ENCODE measurements around the gene TMEM150C. TPM values are rescaled to one million over a fixed set of nuclear protein-coding genes. Genes with fewer than 3 reads are reported as not detected.

The TMEM150C gene
- polyA plus RNA-seq, 1 donor from 2014 or later, result 4.9 TPM

DNA sequence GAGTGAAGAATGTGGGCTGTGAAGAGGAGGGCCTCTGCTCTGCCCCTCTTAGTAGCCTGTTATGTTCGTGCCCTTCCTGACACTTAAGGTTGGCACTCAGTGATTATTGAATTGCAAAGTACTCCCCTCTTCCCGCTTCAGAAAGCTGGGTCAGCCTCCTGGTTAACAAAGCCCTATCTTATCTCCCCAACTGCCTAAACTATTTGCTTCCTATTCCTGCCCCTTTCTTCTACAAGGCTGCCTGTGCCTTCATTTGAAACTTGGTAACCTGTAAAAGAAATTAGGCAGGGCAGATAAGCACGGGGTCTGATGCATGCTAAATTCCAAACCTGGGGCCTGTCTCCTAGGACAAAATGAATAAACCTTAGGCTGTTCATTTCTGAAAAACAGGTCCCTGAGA, 23.1 kb upstream of the TMEM150C start:
- H4K20me1 ChIP-seq (ENCODE audit: insufficient read depth), result no peaks in the 10 kb centered on the region
- H3K9me2 ChIP-seq (ENCODE audit: insufficient read depth, low read length), result no peaks in the 10 kb centered on the region
- H3K4me2 ChIP-seq (ENCODE audit: low read length), result no peak overlapping the region
- H3K79me2 ChIP-seq (replicated peaks; ENCODE audit: insufficient read depth, low read length), result no peaks in the 10 kb centered on the region
- H2AFZ ChIP-seq (ENCODE audit: low read depth, low read length), result no peak overlapping the region
- H3K9ac ChIP-seq (ENCODE audit: low read length), result no peak overlapping the region
- no peaks in the 10 kb centered on the region for H3F3A ChIP-seq (ENCODE audit: insufficient read depth, low read length, poor library complexity, severe bottlenecking)
- H3K9me3 ChIP-seq (ENCODE audit: low read length), result no peaks in the 10 kb centered on the region
- H3K27me3 ChIP-seq (ENCODE audit: insufficient read depth, low read depth, low read length), result no peaks in the 10 kb centered on the region
- no peak overlapping the region for H3K27ac ChIP-seq (ENCODE audit: low read length)
- no peaks in the 10 kb centered on the region for H3K36me3 ChIP-seq (ENCODE audit: insufficient read depth, low read length)
- TF ChIP-seq TAF1 (IDR thresholded peaks at IDR 0.05; ENCODE audit: low read depth) (no peak), EZH2 (IDR thresholded peaks at IDR 0.05; ENCODE audit: borderline replicate concordance, insufficient read depth, low read length, poor library complexity, severe bottlenecking) (no peak), RAD21 (conservative IDR thresholded peaks at IDR 0.05) (no peak), POLR2AphosphoS5 (IDR thresholded peaks at IDR 0.05) (no peak), EP300 (conservative IDR thresholded peaks at IDR 0.05; ENCODE audit: poor library complexity, severe bottlenecking) (no peak), SMC3 (conservative IDR thresholded peaks at IDR 0.05; ENCODE audit: poor library complexity) (no peak), MXI1 (conservative IDR thresholded peaks at IDR 0.05; ENCODE audit: poor library complexity, severe bottlenecking) (no peak)
- TF ChIP-seq, protein P1, sequence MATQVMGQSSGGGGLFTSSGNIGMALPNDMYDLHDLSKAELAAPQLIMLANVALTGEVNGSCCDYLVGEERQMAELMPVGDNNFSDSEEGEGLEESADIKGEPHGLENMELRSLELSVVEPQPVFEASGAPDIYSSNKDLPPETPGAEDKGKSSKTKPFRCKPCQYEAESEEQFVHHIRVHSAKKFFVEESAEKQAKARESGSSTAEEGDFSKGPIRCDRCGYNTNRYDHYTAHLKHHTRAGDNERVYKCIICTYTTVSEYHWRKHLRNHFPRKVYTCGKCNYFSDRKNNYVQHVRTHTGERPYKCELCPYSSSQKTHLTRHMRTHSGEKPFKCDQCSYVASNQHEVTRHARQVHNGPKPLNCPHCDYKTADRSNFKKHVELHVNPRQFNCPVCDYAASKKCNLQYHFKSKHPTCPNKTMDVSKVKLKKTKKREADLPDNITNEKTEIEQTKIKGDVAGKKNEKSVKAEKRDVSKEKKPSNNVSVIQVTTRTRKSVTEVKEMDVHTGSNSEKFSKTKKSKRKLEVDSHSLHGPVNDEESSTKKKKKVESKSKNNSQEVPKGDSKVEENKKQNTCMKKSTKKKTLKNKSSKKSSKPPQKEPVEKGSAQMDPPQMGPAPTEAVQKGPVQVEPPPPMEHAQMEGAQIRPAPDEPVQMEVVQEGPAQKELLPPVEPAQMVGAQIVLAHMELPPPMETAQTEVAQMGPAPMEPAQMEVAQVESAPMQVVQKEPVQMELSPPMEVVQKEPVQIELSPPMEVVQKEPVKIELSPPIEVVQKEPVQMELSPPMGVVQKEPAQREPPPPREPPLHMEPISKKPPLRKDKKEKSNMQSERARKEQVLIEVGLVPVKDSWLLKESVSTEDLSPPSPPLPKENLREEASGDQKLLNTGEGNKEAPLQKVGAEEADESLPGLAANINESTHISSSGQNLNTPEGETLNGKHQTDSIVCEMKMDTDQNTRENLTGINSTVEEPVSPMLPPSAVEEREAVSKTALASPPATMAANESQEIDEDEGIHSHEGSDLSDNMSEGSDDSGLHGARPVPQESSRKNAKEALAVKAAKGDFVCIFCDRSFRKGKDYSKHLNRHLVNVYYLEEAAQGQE (IDR thresholded peaks at IDR 0.05; ENCODE audit: borderline replicate concordance), result no peak
- TF ChIP-seq, protein P2, sequence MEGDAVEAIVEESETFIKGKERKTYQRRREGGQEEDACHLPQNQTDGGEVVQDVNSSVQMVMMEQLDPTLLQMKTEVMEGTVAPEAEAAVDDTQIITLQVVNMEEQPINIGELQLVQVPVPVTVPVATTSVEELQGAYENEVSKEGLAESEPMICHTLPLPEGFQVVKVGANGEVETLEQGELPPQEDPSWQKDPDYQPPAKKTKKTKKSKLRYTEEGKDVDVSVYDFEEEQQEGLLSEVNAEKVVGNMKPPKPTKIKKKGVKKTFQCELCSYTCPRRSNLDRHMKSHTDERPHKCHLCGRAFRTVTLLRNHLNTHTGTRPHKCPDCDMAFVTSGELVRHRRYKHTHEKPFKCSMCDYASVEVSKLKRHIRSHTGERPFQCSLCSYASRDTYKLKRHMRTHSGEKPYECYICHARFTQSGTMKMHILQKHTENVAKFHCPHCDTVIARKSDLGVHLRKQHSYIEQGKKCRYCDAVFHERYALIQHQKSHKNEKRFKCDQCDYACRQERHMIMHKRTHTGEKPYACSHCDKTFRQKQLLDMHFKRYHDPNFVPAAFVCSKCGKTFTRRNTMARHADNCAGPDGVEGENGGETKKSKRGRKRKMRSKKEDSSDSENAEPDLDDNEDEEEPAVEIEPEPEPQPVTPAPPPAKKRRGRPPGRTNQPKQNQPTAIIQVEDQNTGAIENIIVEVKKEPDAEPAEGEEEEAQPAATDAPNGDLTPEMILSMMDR (IDR thresholded peaks at IDR 0.05; ENCODE audit: poor library complexity, severe bottlenecking), result no peak
- no peak overlapping the region for H3K4me3 ChIP-seq (ENCODE audit: low read length)

DNA sequence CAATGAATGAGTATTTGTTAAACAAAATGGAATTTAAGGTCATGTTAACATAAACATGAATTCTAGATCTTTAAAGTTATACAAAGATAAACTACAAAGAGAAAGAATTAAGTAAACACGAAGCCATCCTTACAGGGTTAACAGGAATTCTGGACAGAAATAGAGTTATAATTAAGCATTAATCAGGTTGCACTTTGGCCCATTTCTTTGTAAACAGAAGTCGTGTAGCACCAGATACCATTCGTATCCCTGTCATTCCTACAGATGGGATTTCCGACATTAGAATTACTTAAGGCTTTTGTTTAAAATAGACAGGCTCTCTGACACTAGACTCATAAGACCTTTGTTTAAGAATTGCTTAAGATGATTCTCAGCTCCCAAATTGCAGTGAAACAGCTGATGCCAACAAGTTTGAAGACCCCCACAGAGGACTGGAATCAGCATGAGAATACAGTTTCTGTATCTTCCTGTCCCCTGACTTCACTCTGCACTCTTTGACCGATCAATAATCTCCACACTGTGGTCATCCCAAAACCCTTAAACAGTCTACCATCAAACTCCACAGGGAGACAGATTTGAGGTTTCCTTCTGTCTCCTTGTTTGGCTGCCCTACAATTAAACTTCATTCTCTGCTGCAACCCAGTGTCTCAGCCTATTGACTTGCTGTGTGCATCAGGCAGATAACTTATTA, 22.3 kb upstream of the TMEM150C start:
- Histone ChIP-seq H3K9me3 (ENCODE audit: low read length) (no peaks in the 10 kb centered on the region), H3K27me3 (ENCODE audit: insufficient read depth, low read depth, low read length) (no peaks in the 10 kb centered on the region), H3K27ac (ENCODE audit: low read length) (no peak overlapping the region), H3K4me3 (ENCODE audit: low read length) (no peak overlapping the region), H3K9ac (ENCODE audit: low read length) (no peak overlapping the region), H3K9me2 (ENCODE audit: insufficient read depth, low read length) (no peaks in the 10 kb centered on the region), H3K79me2 (replicated peaks; ENCODE audit: insufficient read depth, low read length) (no peaks in the 10 kb centered on the region), H3F3A (ENCODE audit: insufficient read depth, low read length, poor library complexity, severe bottlenecking) (no peaks in the 10 kb centered on the region), H3K4me2 (ENCODE audit: low read length) (no peak overlapping the region), H3K36me3 (ENCODE audit: insufficient read depth, low read length) (no peaks in the 10 kb centered on the region), H4K20me1 (ENCODE audit: insufficient read depth) (no peaks in the 10 kb centered on the region), H2AFZ (ENCODE audit: low read depth, low read length) (no peak overlapping the region)
- TF ChIP-seq EZH2 (IDR thresholded peaks at IDR 0.05; ENCODE audit: borderline replicate concordance, insufficient read depth, low read length, poor library complexity, severe bottlenecking) (no peak), EP300 (conservative IDR thresholded peaks at IDR 0.05; ENCODE audit: poor library complexity, severe bottlenecking) (no peak), MXI1 (conservative IDR thresholded peaks at IDR 0.05; ENCODE audit: poor library complexity, severe bottlenecking) (no peak), TAF1 (IDR thresholded peaks at IDR 0.05; ENCODE audit: low read depth) (no peak), RAD21 (conservative IDR thresholded peaks at IDR 0.05) (no peak), POLR2AphosphoS5 (IDR thresholded peaks at IDR 0.05) (no peak), SMC3 (conservative IDR thresholded peaks at IDR 0.05; ENCODE audit: poor library complexity) (no peak)
- TF ChIP-seq, protein P1 (IDR thresholded peaks at IDR 0.05; ENCODE audit: borderline replicate concordance), result no peak
- TF ChIP-seq, protein P2 (IDR thresholded peaks at IDR 0.05; ENCODE audit: poor library complexity, severe bottlenecking), result no peak

All from neural cell (in vitro differentiated cells).